ENCODE results near the gene ARHGEF40. TPM values are rescaled to one million over a fixed set of nuclear protein-coding genes. Genes with fewer than 3 reads are reported as not detected.

Gene ARHGEF40
- total and polyA plus RNA-seq, 2 donors, result 6.5 to 6.9 TPM

GRCh38 chr14:21043974-21044618 is 26.0 kb upstream of the ARHGEF40 start:
- peaks cover 0 to 6% of the 10 kb centered on the region in 2 donors for H3K4me1 ChIP-seq (ENCODE audit: control insufficient read depth in 2 of 2, insufficient read depth in 2 of 2, low read length in 2 of 2)
- no peaks in the 10 kb centered on the region for H3K36me3 ChIP-seq (ENCODE audit: control insufficient read depth in 2 of 2, insufficient read depth in 2 of 2, low read length in 1 of 2)
- H3K27ac ChIP-seq (ENCODE audit: low read depth in 1 of 2, low read length in 1 of 2), result no peak overlapping the region
- no peak overlapping the region for H3K4me3 ChIP-seq (ENCODE audit: low read length in 2 of 2)
- no peak for DNase-seq (ENCODE audit: low read depth in 6 of 9, low spot score in 9 of 9)
- WGBS, result 36% methylated on average over 6 of the region's 6 CpGs
- peaks cover 0 to 2% of the 10 kb centered on the region in 2 donors for H3K27me3 ChIP-seq (ENCODE audit: control insufficient read depth in 2 of 2, insufficient read depth in 1 of 2, low read length in 1 of 2)
- H3K9me3 ChIP-seq (ENCODE audit: control insufficient read depth in 2 of 2, insufficient read depth in 1 of 2, low read length in 1 of 2), result no peaks in the 10 kb centered on the region

GRCh38 chr14:21047378-21047781 is 22.7 kb upstream of the ARHGEF40 start:
- Histone ChIP-seq H3K27me3 (ENCODE audit: control insufficient read depth in 2 of 2, insufficient read depth in 1 of 2, low read length in 1 of 2) (peaks cover 0 to 2% of the 10 kb centered on the region in 2 donors), H3K27ac (ENCODE audit: low read depth in 1 of 2, low read length in 1 of 2) (no peak overlapping the region), H3K4me3 (ENCODE audit: low read length in 2 of 2) (no peak overlapping the region), H3K9me3 (ENCODE audit: control insufficient read depth in 2 of 2, insufficient read depth in 1 of 2, low read length in 1 of 2) (no peaks in the 10 kb centered on the region), H3K36me3 (ENCODE audit: control insufficient read depth in 2 of 2, insufficient read depth in 2 of 2, low read length in 1 of 2) (no peaks in the 10 kb centered on the region), H3K4me1 (ENCODE audit: control insufficient read depth in 2 of 2, insufficient read depth in 2 of 2, low read length in 2 of 2) (peaks cover 0 to 4% of the 10 kb centered on the region in 2 donors)
- WGBS, result 69% methylated on average over 2 of the region's 2 CpGs
- no peak for DNase-seq (ENCODE audit: low read depth in 6 of 9, low spot score in 9 of 9)

- Histone ChIP-seq H3K36me3 (ENCODE audit: control insufficient read depth in 2 of 2, insufficient read depth in 2 of 2, low read length in 1 of 2) (no peaks in the 10 kb centered on the region), H3K27me3 (ENCODE audit: control insufficient read depth in 2 of 2, insufficient read depth in 1 of 2, low read length in 1 of 2) (no peaks in the 10 kb centered on the region), H3K4me3 (ENCODE audit: low read length in 2 of 2) (no peak overlapping the region), H3K4me1 (ENCODE audit: control insufficient read depth in 2 of 2, insufficient read depth in 2 of 2, low read length in 2 of 2) (peaks cover 0 to 4% of the 10 kb centered on the region in 2 donors), H3K27ac (ENCODE audit: low read depth in 1 of 2, low read length in 1 of 2) (no peak overlapping the region), H3K9me3 (ENCODE audit: control insufficient read depth in 2 of 2, insufficient read depth in 1 of 2, low read length in 1 of 2) (no peaks in the 10 kb centered on the region)
- 97% methylated on average over 2 of the region's 2 CpGs for WGBS
- DNase-seq (ENCODE audit: low read depth in 6 of 9, low spot score in 9 of 9), result no peak
These were observed 21.5 kb upstream of the ARHGEF40 start for GRCh38 chr14:21048638-21049037.

- H3K9me3 ChIP-seq (ENCODE audit: control insufficient read depth in 2 of 2, insufficient read depth in 1 of 2, low read length in 1 of 2), result no peaks in the 10 kb centered on the region
- peaks cover 0 to 3% of the 10 kb centered on the region in 2 donors for H3K4me1 ChIP-seq (ENCODE audit: control insufficient read depth in 2 of 2, insufficient read depth in 2 of 2, low read length in 2 of 2)
- H3K27me3 ChIP-seq (ENCODE audit: control insufficient read depth in 2 of 2, insufficient read depth in 1 of 2, low read length in 1 of 2), result no peaks in the 10 kb centered on the region
- WGBS, result 93% methylated on average over 3 of the region's 3 CpGs
- no peaks in the 10 kb centered on the region for H3K36me3 ChIP-seq (ENCODE audit: control insufficient read depth in 2 of 2, insufficient read depth in 2 of 2, low read length in 1 of 2)
- no peak overlapping the region for H3K27ac ChIP-seq (ENCODE audit: low read depth in 1 of 2, low read length in 1 of 2)
- no peak overlapping the region for H3K4me3 ChIP-seq (ENCODE audit: low read length in 2 of 2)
- DNase-seq (ENCODE audit: low read depth in 6 of 9, low spot score in 9 of 9), result no peak
These were observed 20.8 kb upstream of the ARHGEF40 start for GRCh38 chr14:21049271-21049673.

- no peaks in the 10 kb centered on the region for H3K9me3 ChIP-seq (ENCODE audit: control insufficient read depth in 2 of 2, insufficient read depth in 1 of 2, low read length in 1 of 2)
- no peak overlapping the region for H3K4me3 ChIP-seq (ENCODE audit: low read length in 2 of 2)
- H3K27ac ChIP-seq (ENCODE audit: low read depth in 1 of 2, low read length in 1 of 2), result no peak overlapping the region
- no peak for DNase-seq (ENCODE audit: low read depth in 6 of 9, low spot score in 9 of 9)
- no peaks in the 10 kb centered on the region for H3K4me1 ChIP-seq (ENCODE audit: control insufficient read depth in 2 of 2, insufficient read depth in 2 of 2, low read length in 2 of 2)
- no peaks in the 10 kb centered on the region for H3K27me3 ChIP-seq (ENCODE audit: control insufficient read depth in 2 of 2, insufficient read depth in 1 of 2, low read length in 1 of 2)
- no peaks in the 10 kb centered on the region for H3K36me3 ChIP-seq (ENCODE audit: control insufficient read depth in 2 of 2, insufficient read depth in 2 of 2, low read length in 1 of 2)
- WGBS, result 67% methylated on average over 3 of the region's 3 CpGs
These were observed 19.5 kb upstream of the ARHGEF40 start for GRCh38 chr14:21050597-21050996.

DNA sequence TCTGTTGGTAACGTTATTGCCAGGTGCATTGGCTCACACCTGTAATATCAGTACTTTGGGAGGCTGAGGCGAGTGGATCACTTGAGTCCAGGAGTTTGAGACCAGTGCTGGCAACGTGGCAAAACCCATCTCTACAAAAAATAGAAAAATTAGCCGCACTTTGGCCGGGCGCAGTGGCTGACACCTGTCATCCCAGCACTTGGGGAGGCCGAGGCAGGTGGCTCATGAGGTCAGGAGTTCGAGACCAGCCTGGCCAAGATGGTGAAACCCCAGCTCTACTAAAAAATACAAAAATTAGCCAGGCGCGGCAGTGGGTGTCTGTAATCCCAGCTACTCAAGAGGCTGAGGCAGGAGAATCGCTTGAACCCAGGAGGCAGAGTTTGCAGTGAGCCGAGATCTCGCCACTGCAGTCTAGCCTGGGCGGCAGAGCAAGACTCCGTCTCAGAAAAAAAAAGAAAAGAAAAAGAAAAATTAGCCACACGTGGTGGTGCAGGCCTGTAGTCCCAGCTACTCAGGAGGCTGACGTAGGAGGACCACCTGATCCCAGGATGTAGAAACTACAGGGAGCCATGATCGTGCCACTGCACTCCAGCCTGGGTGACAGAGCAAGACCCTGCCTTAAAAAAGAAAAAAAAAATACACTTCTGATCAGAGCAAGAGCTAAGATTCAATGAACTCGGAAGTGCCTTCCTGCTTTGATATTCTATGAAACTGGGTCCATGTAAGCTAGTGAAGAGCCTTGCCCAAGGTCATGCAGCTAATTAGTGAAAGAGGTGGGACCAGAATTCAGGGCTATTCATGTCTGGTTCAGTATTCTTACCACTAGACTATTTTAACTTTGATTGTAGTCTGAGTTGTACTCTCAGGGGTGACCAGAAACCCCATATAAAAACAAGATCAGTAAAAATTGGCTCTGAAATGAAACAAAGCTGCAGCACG is 16.7 kb upstream of the ARHGEF40 start:
- no peak for DNase-seq (ENCODE audit: low read depth in 6 of 9, low spot score in 9 of 9)
- WGBS, result 97% methylated on average over 20 of the region's 20 CpGs
- Histone ChIP-seq H3K27ac (ENCODE audit: low read depth in 1 of 2, low read length in 1 of 2) (no peak overlapping the region), H3K4me1 (ENCODE audit: control insufficient read depth in 2 of 2, insufficient read depth in 2 of 2, low read length in 2 of 2) (no peaks in the 10 kb centered on the region), H3K36me3 (ENCODE audit: control insufficient read depth in 2 of 2, insufficient read depth in 2 of 2, low read length in 1 of 2) (no peaks in the 10 kb centered on the region), H3K4me3 (ENCODE audit: low read length in 2 of 2) (no peak overlapping the region), H3K9me3 (ENCODE audit: control insufficient read depth in 2 of 2, insufficient read depth in 1 of 2, low read length in 1 of 2) (no peaks in the 10 kb centered on the region), H3K27me3 (ENCODE audit: control insufficient read depth in 2 of 2, insufficient read depth in 1 of 2, low read length in 1 of 2) (no peaks in the 10 kb centered on the region)

DNA sequence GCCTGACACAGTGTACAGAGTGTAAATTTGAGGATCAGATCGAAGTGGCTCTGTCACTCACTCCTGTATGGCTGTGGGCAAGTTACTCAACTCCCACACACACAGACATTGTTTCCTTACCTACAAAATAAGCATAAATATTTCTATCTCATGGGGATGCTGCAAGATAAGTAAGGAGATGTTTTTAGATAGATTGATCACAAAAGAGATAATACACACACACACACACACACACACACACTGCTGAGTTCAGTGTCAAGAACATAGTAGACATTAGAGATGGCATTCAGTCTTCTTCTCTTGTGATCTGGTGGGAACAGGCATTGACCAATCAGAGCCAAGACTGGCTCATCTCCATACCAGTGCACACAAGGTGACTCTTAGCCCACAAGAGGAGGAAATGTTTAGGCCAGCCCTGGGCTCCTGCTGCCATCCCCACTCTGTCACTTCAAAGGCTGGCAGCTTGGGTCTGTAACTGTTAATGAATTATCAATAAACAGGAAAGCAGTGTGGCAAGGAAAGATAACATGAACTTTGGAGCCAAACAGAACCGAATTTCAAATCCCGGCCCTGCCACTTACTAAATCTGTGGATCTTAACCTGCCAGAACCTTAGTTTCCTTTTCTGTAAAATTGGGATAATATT is 15.9 kb upstream of the ARHGEF40 start:
- Histone ChIP-seq H3K36me3 (ENCODE audit: control insufficient read depth in 2 of 2, insufficient read depth in 2 of 2, low read length in 1 of 2) (no peaks in the 10 kb centered on the region), H3K9me3 (ENCODE audit: control insufficient read depth in 2 of 2, insufficient read depth in 1 of 2, low read length in 1 of 2) (no peaks in the 10 kb centered on the region), H3K4me3 (ENCODE audit: low read length in 2 of 2) (no peak overlapping the region), H3K27me3 (ENCODE audit: control insufficient read depth in 2 of 2, insufficient read depth in 1 of 2, low read length in 1 of 2) (no peaks in the 10 kb centered on the region), H3K4me1 (ENCODE audit: control insufficient read depth in 2 of 2, insufficient read depth in 2 of 2, low read length in 2 of 2) (no peaks in the 10 kb centered on the region), H3K27ac (ENCODE audit: low read depth in 1 of 2, low read length in 1 of 2) (no peak overlapping the region)
- WGBS, result 92% methylated on average over 3 of the region's 3 CpGs
- DNase-seq (ENCODE audit: low read depth in 6 of 9, low spot score in 9 of 9), result no peak

- no peaks in the 10 kb centered on the region for H3K4me1 ChIP-seq (ENCODE audit: control insufficient read depth in 2 of 2, insufficient read depth in 2 of 2, low read length in 2 of 2)
- H3K27me3 ChIP-seq (ENCODE audit: control insufficient read depth in 2 of 2, insufficient read depth in 1 of 2, low read length in 1 of 2), result no peaks in the 10 kb centered on the region
- H3K27ac ChIP-seq (ENCODE audit: low read depth in 1 of 2, low read length in 1 of 2), result no peak overlapping the region
- WGBS, result 83% methylated on average over 4 of the region's 4 CpGs
- H3K4me3 ChIP-seq (ENCODE audit: low read length in 2 of 2), result no peak overlapping the region
- H3K36me3 ChIP-seq (ENCODE audit: control insufficient read depth in 2 of 2, insufficient read depth in 2 of 2, low read length in 1 of 2), result no peaks in the 10 kb centered on the region
- H3K9me3 ChIP-seq (ENCODE audit: control insufficient read depth in 2 of 2, insufficient read depth in 1 of 2, low read length in 1 of 2), result no peaks in the 10 kb centered on the region
- DNase-seq (ENCODE audit: low read depth in 6 of 9, low spot score in 9 of 9), result no peak
These were observed 15.3 kb upstream of the ARHGEF40 start for GRCh38 chr14:21054768-21055145.
